ENCODE measurements around the gene C2.

Gene C2

DNA sequence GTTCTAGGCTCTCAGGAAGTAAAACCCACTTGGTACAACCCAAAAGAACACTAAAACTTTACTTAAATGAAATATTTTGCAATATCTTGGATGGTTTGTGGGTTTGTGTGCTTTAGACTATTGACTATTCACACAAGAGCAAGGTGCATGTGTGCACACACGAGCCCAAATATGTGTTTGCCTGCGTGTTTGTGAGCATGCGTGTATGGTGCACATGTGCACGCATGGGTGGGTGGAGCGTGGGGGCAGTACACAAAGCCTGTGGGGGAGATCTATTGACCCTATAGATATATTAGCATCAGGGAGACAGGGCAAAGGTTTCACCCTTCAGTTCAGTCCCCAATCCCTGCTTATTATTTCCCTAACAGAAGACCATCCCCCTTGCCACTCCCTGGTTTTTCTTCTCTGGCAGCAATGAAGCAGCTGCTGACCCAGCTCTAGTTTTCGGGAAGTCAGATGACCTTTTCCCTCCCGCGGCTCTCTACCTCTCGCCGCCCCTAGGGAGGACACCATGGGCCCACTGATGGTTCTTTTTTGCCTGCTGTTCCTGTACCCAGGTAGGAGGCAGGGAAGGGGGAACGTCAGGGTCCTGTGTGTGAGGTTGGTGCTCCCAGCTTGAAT is at the start of gene C2:
Gene C2, plus strand, starts transcription at position 476 of the 621 bp plus-strand sequence. Its CDS starts 36 bp downstream, at position 512.
- no peak for DNase-seq

DNA sequence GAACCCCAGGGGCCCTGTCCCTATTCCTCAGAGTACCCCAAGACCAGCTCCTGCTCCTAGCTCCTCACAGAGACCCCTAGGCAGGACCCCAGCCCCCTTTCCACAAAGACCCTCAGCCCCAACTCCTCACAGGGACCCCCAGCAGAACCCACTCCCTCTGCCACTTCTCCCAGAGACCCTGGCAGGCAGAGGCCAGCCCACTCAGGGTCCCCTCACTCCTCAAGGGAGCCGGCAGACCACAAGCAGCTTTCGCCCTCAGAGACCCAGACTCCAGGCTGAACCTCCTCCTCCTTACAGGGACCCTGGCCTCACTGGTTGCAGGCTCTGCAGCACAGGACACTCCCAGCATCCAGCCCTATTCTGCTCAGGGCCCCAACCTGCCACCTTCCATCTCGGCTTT is 49.3 kb upstream of the C2 start:
- no peak for DNase-seq

- no peak for DNase-seq
These were observed 48.8 kb upstream of the C2 start, which contains the start of gene SLC44A4 for GRCh38 chr6:31878726-31879125. TSS of gene SLC44A4 (minus strand) at chr6:31878997. CDS start at chr6:31878980, 17 bp downstream.

- no peak for DNase-seq
These were observed 48.4 kb upstream of the C2 start for GRCh38 chr6:31879143-31879542.

GRCh38 chr6:31879901-31880300 is 47.6 kb upstream of the C2 start:
- no peak for DNase-seq

GRCh38 chr6:31880616-31881015 is 46.9 kb upstream of the C2 start:
- DNase-seq = no peak

- DNase-seq = no peak
These were observed 46.2 kb upstream of the C2 start for GRCh38 chr6:31881136-31881859.

DNA sequence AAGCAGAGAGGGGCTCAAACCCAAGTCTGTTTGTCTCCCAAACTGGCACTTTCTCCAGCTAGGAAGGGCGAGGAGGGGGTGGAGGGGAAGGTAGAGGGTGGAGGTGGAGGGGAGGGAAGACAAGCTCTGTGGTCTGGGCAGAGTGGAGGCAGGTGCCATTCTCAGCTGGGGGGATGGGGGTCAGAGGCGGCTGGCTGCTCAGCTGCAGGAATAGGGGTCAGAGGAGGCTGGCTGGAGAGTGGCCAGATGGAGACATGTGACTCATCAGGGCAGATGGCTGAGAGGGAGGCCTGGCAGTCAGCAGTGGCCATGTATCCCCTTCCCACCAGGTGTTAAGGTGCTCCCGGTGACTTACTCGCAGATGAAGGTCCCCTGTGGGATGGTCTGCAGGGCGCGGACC is 45.2 kb upstream of the C2 start:
- no peak for DNase-seq

GRCh38 chr6:31883676-31884075 is 43.8 kb upstream of the C2 start:
- DNase-seq = no peak

- DNase-seq = no peak
These were observed 42.9 kb upstream of the C2 start for GRCh38 chr6:31884528-31885035.

GRCh38 chr6:31886541-31886991 is 41.0 kb upstream of the C2 start:
- no peak for DNase-seq

- DNase-seq = no peak
These were observed 40.1 kb upstream of the C2 start for GRCh38 chr6:31887173-31888007.

- DNase-seq = no peak
These were observed 39.0 kb upstream of the C2 start for GRCh38 chr6:31888276-31889258.

GRCh38 chr6:31889331-31889972 is 38.1 kb upstream of the C2 start:
- no peak for DNase-seq

DNA sequence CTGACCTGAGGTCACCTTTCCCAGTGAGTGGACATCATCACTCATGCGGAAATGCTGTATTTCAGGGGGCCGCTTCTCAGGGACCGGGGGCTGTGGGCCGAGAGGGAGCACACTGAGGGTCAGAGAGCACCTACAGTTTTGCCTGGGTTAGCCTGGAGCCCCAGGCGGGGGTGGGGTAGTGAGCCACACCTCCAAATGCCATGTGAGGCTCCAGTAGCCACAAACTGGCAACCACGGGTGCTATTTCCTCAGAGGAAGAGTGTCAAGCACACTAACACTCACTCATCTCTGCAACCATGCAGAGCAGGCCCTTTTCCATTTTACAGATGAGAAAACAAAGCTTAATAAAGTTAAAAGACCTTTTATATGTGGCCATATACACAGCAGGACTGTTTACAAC is 34.7 kb upstream of the C2 start:
- DNase-seq = no peak

- no peak for DNase-seq
These were observed 31.0 kb upstream of the C2 start for GRCh38 chr6:31896493-31896855.

DNA sequence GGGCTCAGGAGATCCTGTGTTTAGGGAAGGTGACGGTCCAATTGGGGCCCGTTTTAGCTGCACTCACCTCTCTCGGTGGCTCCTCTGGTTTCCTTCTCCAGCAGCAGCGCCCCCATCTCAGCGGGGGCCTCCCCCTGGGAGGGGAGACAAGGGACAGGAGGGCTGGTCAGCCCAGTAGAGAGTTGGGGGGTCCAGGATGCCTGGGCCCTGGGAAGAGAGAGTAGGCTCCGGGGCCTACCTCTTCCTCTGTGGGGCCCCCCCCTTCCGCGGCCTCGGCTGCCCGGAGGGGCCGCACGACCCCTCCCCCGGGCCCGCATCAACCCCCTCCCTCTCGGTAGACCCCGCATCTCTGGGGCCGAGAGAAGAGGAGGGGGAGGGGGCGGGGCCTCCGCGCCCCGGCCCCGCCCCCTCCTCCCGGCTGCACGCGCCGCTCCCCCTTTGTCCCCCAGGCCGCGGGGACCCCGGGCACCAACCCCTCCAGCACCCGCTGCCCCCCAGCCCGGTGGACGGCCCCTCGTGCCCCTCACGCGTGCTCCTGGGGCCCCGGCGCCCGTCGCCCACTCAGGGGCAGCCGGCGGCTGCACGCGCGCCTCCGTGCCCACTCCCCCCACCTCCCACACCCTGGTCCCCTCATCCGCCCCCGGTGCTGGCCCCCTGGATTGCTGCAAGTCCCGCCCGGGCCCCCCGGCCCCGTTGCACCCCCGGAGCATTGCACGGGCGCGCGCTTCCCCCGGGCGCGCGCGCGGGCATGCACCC is 30.5 kb upstream of the C2 start:
- no peak for DNase-seq

DNA sequence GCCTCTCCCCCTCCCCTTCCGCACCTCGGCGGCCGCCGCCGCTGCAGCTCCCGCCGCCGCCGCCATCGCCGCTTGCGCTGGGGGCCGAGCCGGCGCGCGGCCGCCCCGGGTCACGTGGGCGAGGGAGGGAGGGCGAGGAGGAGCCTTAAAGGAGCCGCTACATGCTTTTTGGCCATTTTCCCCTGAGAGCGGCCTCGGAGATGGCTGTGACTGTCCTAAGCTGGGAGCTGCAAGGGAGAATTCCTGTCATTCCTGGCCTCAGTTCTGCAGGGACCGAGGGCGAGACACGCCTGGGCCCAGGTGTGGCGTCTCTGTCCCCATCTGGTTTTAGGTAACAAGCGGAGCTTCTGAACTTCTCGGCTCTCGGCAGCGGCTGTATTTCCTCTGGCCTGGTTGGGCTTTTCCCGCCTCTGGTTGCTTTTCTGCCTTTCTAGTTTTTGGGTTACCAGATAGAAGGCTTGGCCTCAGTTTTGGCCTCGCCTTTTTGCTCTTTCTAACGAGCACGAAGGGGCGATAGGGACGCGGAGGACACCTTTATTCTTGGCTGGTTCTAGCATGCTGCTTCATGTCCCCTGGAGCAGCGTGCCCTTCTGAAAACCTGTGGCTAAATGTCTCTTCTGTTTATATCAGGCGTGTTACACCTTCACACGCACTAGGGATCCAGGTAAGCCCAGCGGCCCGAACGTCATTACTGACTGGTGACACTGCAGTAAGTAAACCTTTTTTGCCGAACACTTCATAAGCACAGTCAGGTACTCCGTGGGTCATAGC is 29.7 kb upstream of the C2 start, which contains the start of gene EHMT2:
Gene EHMT2, minus strand, starts transcription at position 87 of the 771 bp plus-strand sequence. Its CDS starts 21 bp downstream, at position 66.
- peak; percentile 85 for DNase-seq

GRCh38 chr6:31898383-31899011 is 29.0 kb upstream of the C2 start:
- DNase-seq = peak; percentile 84
